ENCODE data around the gene USP33.
A peak's percentile ranks its signal among the peaks of the same experiment; 100 is the strongest.
"Not testable (repeated sequence)": the region's sequence is repeated elsewhere in the genome, so short reads cannot be mapped to it uniquely, and the experiment has no call there.

Gene USP33

DNA sequence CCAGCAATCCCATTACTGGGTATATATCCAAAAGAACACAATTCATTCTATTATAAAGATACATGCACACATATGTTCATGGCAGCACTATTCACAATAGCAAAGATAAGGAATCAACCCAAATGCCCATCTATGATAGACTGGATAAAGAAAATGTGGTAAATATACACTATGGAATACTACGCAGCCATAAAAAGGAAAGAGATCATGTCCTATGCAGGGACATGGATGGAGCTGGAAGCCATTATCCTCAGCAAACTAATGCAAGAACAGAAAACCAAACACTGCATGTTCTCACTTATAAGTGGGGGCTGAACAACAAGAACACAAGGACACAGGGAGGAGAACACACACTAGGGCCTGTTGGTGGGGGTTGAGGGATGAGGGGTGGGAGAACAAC, 60.0 kb downstream of the USP33 start:
- not testable (repeated sequence) for ATAC-seq (ENCODE audit: low read depth); H3K9me3 Mint-ChIP-seq; H3K4me3 Mint-ChIP-seq; H3K27ac Mint-ChIP-seq; H3K27me3 Mint-ChIP-seq; H3K4me1 Mint-ChIP-seq; H3K36me3 Mint-ChIP-seq; DNase-seq (ENCODE audit: low spot score in 2 of 2)

DNA sequence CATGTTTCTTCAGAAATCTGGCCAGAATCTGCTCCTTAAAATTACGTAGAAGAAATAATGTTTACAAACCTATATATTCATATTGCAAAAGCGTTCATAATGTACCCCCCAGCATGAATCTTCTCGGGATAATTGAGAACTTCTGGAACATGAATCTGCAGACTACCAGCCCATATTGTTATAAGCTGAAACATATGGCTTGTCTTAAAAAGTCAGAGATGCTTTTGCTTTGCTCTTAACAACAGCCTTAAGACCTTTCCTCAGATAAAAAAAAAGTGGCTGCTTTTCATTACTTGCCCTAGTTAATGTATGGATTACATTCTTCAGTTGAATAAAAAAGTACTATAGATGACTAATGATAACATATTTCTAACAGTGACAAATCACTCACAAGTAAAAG, 62.2 kb downstream of the USP33 start:
- H3K9me3 Mint-ChIP-seq: peaks cover 3% of the 10 kb centered on the region
- no peak overlapping the region for H3K4me3 Mint-ChIP-seq
- ATAC-seq (ENCODE audit: low read depth): no peak
- H3K27ac Mint-ChIP-seq: no peak overlapping the region
- no peak for DNase-seq (ENCODE audit: low spot score in 2 of 2)
- H3K36me3 Mint-ChIP-seq: peaks cover 11% of the 10 kb centered on the region
- no peaks in the 10 kb centered on the region for H3K4me1 Mint-ChIP-seq
- no peaks in the 10 kb centered on the region for H3K27me3 Mint-ChIP-seq

DNA sequence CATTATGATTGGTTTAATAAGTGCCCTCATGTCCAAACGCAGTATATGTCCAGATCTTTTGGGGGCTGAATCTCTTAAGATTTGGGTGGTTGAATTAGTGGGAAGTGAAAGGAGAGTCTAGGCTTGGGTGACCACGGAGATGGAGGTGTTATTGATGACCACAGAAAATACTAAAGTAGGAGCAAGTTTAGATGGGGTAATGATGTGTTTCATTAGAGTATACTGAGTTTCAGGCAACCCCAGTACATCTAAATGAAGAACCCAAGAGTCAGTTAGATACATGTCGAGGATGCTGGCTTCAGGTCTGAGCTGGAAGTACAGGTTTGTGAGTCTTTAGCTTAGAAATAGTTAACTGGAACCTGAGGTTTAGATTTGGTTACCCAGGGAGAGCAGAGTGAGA, 70.7 kb downstream of the USP33 start:
- Mint-ChIP-seq H3K4me1 (peaks cover 4% of the 10 kb centered on the region), H3K36me3 (peaks cover 15% of the 10 kb centered on the region), H3K4me3 (no peak overlapping the region), H3K9me3 (no peaks in the 10 kb centered on the region), H3K27me3 (no peaks in the 10 kb centered on the region), H3K27ac (peak overlapping the region; percentile 25)
- ATAC-seq (ENCODE audit: low read depth) (no peak), DNase-seq (ENCODE audit: low spot score in 2 of 2) (no peak)

DNA sequence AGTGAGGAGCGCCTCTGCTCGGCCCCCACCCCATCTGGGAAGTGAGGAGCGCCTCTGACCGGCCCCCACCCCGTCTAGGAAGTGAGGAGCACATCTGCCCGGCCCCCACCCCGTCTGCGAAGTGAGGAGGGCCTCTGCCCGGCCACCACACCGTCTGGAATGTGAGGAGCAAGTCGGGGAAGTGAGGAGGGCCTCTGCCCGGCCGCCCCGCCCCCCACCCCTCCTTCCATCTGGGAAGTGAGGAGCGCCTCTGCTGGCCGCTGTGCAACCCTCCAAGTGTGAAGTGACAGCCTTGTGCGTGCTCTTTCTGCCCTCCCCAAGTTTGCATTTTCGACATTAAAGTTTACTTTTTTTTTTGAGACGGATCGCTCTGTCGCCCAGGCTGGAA, 72.1 kb downstream of the USP33 start:
- no peak for DNase-seq (ENCODE audit: low spot score in 2 of 2)
- no peak for ATAC-seq (ENCODE audit: low read depth)
- peaks cover 9% of the 10 kb centered on the region for H3K4me1 Mint-ChIP-seq
- peaks cover 11% of the 10 kb centered on the region for H3K36me3 Mint-ChIP-seq
- peak overlapping the region; percentile 79 for H3K4me3 Mint-ChIP-seq
- H3K9me3 Mint-ChIP-seq: no peaks in the 10 kb centered on the region
- no peak overlapping the region for H3K27ac Mint-ChIP-seq
- H3K27me3 Mint-ChIP-seq: no peaks in the 10 kb centered on the region

DNA sequence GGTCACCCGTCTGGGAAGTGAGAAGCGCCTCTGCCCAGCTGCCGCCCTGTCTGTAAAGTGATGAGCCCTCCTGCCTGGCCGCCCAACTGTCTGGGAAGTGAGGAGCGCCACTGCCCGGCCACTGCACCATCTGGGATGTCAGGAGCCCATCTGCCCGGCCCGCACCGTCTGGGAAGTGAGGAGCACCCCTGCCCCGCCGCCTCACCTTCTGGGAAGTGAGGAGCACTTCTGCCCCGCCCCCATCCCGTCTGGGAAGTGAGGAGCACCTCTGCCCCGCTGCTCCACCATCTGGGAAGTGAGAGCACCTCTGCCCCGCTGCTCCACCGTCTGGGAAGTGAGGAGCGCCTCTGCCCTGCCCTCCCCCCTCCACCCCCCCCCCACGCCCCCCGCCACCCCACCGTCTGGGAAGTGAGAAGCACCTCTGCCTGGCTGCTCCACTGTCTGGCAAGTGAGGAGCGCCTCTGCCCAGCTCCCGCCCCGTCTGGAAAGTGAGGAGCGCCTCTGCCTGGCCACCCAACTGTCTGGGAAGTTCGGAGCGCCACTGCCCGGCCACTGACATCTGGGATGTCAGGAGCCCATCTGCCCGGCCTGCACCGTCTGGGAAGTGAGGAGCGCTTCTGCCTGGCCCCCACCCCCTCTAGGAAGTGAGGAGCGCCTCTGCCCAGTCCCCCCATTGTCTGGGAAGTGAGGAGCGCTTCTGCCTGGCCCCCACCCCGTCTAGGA, 72.7 kb downstream of the USP33 start:
- Mint-ChIP-seq H3K36me3 (peaks cover 8% of the 10 kb centered on the region), H3K9me3 (no peaks in the 10 kb centered on the region), H3K27ac (no peak overlapping the region), H3K27me3 (no peaks in the 10 kb centered on the region), H3K4me1 (peaks cover 9% of the 10 kb centered on the region), H3K4me3 (no peak overlapping the region)
- ATAC-seq (ENCODE audit: low read depth) (no peak), DNase-seq (ENCODE audit: low spot score in 2 of 2) (no peak)

DNA sequence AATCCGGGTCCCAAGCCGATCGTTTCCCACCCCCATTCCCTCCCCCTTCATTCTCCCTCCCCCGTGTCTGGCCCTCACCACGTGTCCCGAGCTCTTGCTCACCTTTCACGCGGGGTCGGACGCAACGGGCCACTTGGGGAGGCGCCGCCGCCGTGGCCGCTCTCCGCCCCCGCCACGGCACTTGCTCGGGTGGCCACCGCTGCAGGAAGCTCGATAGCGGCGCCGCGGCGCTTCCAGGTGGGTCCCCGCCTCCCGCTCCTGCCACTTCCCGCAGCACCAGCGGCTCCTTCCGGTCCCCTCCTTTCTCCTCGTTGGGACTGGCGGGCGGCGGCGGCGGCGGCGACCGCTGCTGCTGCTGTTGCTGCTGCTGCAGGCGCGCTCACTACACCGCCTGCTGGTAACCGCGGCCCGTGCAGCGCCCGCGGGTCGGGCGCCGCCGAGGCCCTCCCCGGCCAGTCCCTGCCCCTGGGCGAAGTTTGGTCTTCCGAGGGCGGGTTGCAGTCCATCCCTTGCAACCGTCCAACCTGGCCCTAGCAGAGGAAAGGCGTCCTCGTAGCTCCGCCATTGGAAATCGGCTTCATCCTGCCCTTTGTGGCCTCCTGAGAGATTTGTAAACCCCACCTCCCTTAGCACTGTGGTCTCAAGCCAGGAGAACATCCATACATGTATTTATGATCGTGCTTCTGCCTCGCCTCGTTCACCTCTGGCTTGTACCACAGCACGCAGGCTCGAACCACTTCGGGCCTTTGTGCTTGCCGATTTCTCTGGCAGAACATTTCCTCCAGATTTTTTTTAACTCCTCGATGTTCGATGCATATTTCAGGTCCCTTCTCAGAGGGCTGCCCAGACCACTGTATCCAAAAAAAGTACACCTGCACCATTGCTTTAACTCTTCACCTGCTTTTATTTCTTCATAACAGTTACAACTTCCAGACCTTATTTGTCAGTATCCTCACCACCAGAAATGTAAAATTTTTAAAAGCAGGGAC, 76.2 kb downstream of the USP33 start:
- ATAC-seq (ENCODE audit: low read depth): peak; percentile 66
- H3K4me3 Mint-ChIP-seq: peak overlapping the region; percentile 91
- peak; percentile 83 to 92 for DNase-seq (ENCODE audit: low spot score in 2 of 2)
- peaks cover 21% of the 10 kb centered on the region for H3K4me1 Mint-ChIP-seq
- peaks cover 1% of the 10 kb centered on the region for H3K36me3 Mint-ChIP-seq
- no peaks in the 10 kb centered on the region for H3K27me3 Mint-ChIP-seq
- no peaks in the 10 kb centered on the region for H3K9me3 Mint-ChIP-seq
- H3K27ac Mint-ChIP-seq: peak overlapping the region; percentile 98

DNA sequence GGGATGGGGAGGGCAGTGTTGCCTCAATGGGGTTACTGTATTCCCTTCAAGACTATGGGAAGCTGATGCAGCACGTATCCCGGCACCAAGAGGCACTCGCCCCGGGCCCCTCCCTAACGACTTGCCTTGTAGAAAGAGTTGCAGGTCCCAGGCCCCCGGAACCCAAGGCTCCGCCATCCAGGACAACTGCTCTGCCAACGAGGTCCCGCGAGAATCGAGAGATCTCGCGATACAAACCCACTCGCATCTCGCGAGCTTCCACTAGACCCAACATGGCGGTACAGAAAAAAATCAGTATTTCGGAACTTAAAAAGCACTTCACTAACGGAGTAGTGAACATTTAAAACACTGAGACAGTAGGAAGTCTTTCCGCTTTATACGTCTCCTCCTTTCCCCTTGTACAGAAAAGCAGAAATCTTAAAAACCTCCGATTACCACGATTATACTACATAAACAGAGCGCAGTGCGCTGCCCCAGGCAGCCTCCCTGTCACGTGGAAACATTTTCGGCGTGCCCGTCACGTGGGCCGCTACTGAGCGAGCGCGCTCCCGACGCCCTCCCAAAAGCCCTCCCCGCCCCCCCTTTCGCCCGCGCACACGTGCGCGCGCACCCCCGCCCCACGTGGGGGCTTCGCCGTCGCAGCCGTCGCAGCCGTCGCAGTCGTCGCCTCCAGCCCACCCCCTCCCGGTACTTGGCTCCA, 77.0 kb downstream of the USP33 start, which contains the start of gene ZZZ3:
Gene ZZZ3 (minus strand): TSS at position 199 of the 700 bp plus-strand sequence. CDS start 49,304 bp downstream, outside the sequence.
- peak within 1 kb of the TSS; percentile 91 for H3K4me3 Mint-ChIP-seq
- peak within 1 kb of the TSS; percentile 98 for H3K27ac Mint-ChIP-seq
- peak; percentile 93 to 94 for DNase-seq (ENCODE audit: low spot score in 2 of 2)
- peaks cover 22% of the 10 kb centered on the region for H3K4me1 Mint-ChIP-seq
- no peaks in the 10 kb centered on the region for H3K9me3 Mint-ChIP-seq
- H3K36me3 Mint-ChIP-seq: peaks cover 1% of the 10 kb centered on the region
- peak; percentile 71 for ATAC-seq (ENCODE audit: low read depth)
- no peaks in the 10 kb centered on the region for H3K27me3 Mint-ChIP-seq

DNA sequence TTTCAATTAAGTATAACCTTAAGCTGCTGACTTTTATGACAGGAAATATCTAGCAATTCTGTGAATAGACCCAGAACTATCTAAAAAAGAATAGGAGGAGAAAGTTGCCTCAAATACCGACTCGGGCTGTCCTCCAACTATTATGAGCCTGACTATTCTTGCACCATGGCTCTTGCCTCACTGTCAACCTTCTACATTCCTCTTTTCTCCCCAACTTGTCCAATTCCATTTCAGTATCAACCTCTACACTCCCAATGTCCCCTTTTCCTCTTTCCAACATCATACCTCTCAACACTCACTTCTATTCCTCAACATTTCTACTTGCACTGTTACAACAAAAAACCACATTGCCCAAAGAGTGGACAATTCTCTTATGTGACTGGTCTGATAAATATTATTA, 79.5 kb downstream of the USP33 start:
- no peak for DNase-seq (ENCODE audit: low spot score in 2 of 2)
- H3K9me3 Mint-ChIP-seq: no peaks in the 10 kb centered on the region
- no peak overlapping the region for H3K27ac Mint-ChIP-seq
- ATAC-seq (ENCODE audit: low read depth): no peak
- H3K4me1 Mint-ChIP-seq: peaks cover 24% of the 10 kb centered on the region
- peaks cover 1% of the 10 kb centered on the region for H3K36me3 Mint-ChIP-seq
- H3K4me3 Mint-ChIP-seq: no peak overlapping the region
- H3K27me3 Mint-ChIP-seq: no peaks in the 10 kb centered on the region

DNA sequence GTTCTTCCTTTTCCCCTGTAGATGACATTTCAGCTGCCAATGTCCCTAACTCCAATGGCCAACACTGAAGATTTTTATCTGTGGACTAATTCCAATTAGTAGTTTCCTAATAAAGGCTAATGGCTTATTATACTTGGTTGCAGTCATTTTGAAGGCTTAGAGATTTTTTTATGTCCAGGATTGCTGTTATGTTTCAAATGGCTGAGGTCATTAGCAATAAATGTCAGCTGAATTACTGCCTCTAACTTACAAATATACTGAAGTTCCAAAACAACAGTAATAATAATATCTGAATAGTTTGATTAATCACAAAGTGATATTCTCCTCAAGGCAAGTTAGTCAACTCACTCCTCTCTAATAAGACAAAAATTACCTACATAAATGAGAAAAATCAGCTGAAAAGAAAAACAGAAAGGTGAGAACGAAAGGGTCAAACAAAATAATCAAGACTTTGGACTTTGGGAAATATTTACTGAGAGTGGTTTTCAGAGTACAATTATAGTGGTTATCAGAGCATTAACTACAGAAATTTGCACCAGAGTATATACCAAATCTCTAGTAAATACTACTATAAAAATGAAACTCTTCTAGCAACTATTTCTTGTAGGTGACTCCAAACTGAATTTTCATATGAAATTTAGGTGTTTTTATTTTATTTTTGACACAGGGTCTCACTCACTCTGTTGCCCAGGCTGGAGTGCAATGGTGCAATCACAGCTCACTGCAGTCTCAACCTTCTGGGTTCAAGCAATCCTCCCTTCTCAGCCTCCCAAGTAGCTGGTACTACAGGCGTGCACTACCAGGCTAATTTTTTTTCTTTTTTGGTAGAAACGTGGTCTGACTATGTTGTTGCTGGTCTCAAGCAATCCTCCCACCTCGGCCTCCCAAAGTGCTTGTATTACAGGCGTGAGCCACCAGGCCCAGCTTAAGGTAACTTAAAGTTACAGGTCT, 80.7 kb downstream of the USP33 start:
- no peak overlapping the region for H3K4me3 Mint-ChIP-seq
- H3K27me3 Mint-ChIP-seq: no peaks in the 10 kb centered on the region
- no peak for ATAC-seq (ENCODE audit: low read depth)
- H3K9me3 Mint-ChIP-seq: no peaks in the 10 kb centered on the region
- no peak for DNase-seq (ENCODE audit: low spot score in 2 of 2)
- H3K27ac Mint-ChIP-seq: peak overlapping the region; percentile 9
- peaks cover 23% of the 10 kb centered on the region for H3K4me1 Mint-ChIP-seq
- H3K36me3 Mint-ChIP-seq: peaks cover 4% of the 10 kb centered on the region

DNA sequence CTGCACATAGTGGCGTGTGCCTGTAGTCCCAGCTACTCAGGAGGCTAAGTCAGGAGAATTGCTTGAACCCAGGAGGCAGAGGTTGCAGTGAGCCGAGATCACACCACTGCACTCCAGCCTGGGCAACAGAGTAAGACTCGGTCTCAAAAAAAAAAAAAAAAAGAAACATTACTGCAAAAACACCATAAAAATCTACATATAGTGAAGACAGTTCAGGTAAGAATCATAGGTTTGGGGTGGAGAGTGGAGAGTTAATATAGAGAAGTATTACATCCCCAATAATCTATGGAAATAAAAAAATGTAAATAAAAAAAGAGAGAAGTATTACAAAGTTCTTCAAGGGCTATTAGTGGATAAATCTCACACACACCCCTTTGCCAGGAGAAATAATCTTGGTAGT, 84.8 kb downstream of the USP33 start:
- H3K36me3 Mint-ChIP-seq; ATAC-seq (ENCODE audit: low read depth); H3K9me3 Mint-ChIP-seq; H3K27me3 Mint-ChIP-seq; DNase-seq (ENCODE audit: low spot score in 2 of 2); H3K4me3 Mint-ChIP-seq: not testable (repeated sequence)
- H3K27ac Mint-ChIP-seq: peak overlapping the region; percentile 38
- peaks cover 16% of the 10 kb centered on the region for H3K4me1 Mint-ChIP-seq

DNA sequence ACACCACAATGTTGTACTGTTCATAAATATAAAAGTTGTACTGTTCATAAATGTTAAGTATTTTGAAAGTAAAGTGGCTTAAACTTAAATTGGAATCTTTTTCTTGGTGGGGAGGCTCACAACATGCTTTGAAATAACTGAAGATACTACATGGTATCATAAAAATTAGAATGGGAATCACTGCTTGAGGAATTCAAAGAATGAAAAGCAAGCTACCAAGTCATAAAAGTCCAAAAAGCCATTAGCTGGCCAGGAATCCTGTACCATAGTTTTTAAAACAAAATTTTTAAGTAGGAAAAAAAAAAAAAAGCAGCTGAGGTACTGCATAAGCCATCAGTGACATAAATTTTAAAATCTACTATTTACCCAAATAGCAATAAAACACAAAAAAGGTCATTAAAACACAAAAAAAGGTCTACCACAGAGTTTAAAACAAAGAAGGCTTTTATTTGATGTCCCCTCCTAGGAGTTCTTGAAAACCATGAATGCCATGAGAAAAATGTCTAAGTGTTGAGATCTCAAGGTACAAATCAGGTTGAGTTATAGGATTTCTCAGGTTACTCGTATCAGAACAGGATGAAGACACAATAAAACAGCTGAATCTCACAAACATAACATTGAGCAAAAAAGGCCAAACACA, 85.8 kb downstream of the USP33 start:
- DNase-seq (ENCODE audit: low spot score in 2 of 2) (no peak), ATAC-seq (ENCODE audit: low read depth) (no peak)
- Mint-ChIP-seq H3K36me3 (peaks cover 2% of the 10 kb centered on the region), H3K4me3 (no peak overlapping the region), H3K9me3 (no peaks in the 10 kb centered on the region), H3K27me3 (no peaks in the 10 kb centered on the region), H3K27ac (peak overlapping the region; percentile 38), H3K4me1 (peaks cover 20% of the 10 kb centered on the region)

DNA sequence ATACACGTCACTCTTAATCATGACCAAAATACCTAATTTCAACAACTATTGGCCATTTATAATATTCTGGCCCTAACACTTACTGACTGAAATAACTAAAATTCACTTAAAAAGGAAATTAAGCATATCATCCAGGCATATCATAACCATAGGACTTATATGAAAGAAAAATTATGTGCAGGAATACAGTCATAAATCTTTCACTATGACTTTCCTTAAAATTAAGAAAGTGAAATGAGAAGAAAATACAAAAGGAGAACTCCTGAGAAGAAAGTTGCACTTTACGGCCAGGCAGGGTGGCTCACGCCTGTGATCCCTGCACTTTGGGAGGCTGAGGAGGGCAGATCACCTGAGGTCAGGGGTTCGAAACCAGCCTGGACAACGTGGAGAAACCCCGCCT, 86.6 kb downstream of the USP33 start:
- H3K4me1 Mint-ChIP-seq: peaks cover 17% of the 10 kb centered on the region

DNA sequence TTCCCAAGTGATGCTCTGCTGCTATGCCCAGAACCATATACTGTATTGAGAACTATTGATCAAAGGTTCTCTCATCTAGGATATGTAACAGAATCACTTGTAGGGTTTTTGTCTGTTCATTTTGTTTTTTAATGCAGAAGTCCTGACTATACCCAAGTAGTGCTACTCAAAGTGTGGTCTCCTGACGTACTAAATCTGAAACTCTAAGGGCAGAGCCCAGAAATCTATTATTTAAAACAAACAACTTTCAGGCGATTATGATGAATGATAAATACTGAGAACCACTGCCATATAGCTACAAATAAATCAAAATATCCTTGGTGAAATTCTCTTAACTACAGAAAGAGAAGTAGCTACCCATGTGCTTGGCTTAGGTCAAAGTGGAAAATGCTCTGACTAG, 87.3 kb downstream of the USP33 start:
- H3K4me1 Mint-ChIP-seq: peaks cover 19% of the 10 kb centered on the region
- H3K27me3 Mint-ChIP-seq: no peaks in the 10 kb centered on the region
- H3K36me3 Mint-ChIP-seq: peaks cover 2% of the 10 kb centered on the region
- no peak for DNase-seq (ENCODE audit: low spot score in 2 of 2)
- no peak overlapping the region for H3K27ac Mint-ChIP-seq
- ATAC-seq (ENCODE audit: low read depth): no peak
- no peak overlapping the region for H3K4me3 Mint-ChIP-seq
- H3K9me3 Mint-ChIP-seq: no peaks in the 10 kb centered on the region

More for the DNA sequence above, 86.6 kb downstream of the USP33 start:
- DNase-seq (ENCODE audit: low spot score in 2 of 2) (no peak), ATAC-seq (ENCODE audit: low read depth) (no peak)
- Mint-ChIP-seq H3K27ac (no peak overlapping the region), H3K27me3 (no peaks in the 10 kb centered on the region), H3K36me3 (peaks cover 2% of the 10 kb centered on the region), H3K4me3 (no peak overlapping the region), H3K9me3 (no peaks in the 10 kb centered on the region)
